H1 (cell line): ENCODE data around the gene TTC28. TPM values are rescaled to one million over a fixed set of nuclear protein-coding genes. Genes with fewer than 3 reads are reported as not detected.
A peak's percentile ranks its signal among the peaks of the same experiment; 100 is the strongest.

Source experiments
- CTCF ChIA-PET: fragments of 300-600 bp; sonication (Branson Sonifier 250); formaldehyde crosslinking; loops from one replicate; lab custom pipeline; 2021; ENCODE audit not compliant: partially characterized antibody; lab: Charles Lee
- POLR2A ChIA-PET: fragments of 300-600 bp; sonication (Branson Sonifier 250); formaldehyde crosslinking; loops from one replicate; lab custom pipeline; 2021; ENCODE audit warnings: inconsistent platforms; ENCODE audit not compliant: partially characterized antibody; lab: Charles Lee
- DNase-seq, 2 experiments: peaks; one replicate each; pipeline versions ENCODE4 v3.0.0 to v3.0.0-alpha.2; 2010 to 2022; ENCODE audit warnings: low spot score in 2 of 2, low read depth in 1 of 2, mixed read lengths in 1 of 2
- FAIRE-seq: peaks from 2 replicates; lab custom pipeline; 2011; peaks lifted over from hg19 to GRCh38; lab: Jason Lieb, UNC
- H2AFZ ChIP-seq: 2 replicates; pipeline ENCODE4 v1.8.1; 2012; ENCODE audit warnings: low read length, inconsistent platforms
- H2AK5ac ChIP-seq: 2 replicates; pipeline ENCODE4 v1.6.1; 2013; ENCODE audit warnings: low read depth, low read length
- H2BK120ac ChIP-seq: replicated peaks from 2 replicates; pipeline ENCODE3; 2013; ENCODE audit warnings: low read depth, low read length, inconsistent platforms
- H2BK12ac ChIP-seq: 2 replicates; pipeline ENCODE4 v1.6.1; 2013; ENCODE audit warnings: low read depth, low read length
- H2BK15ac ChIP-seq: 2 replicates; pipeline ENCODE4 v1.6.1; 2013; ENCODE audit warnings: low read length
- H2BK20ac ChIP-seq: 2 replicates; pipeline ENCODE4 v1.6.1; 2013; ENCODE audit warnings: low read length
- H2BK5ac ChIP-seq: 2 replicates; pipeline ENCODE4 v1.6.1; 2013; ENCODE audit warnings: low read depth, low read length
- H3K14ac ChIP-seq: 2 replicates; pipeline ENCODE4 v1.6.1; 2013; ENCODE audit warnings: inconsistent platforms; ENCODE audit not compliant: insufficient read length
- H3K18ac ChIP-seq: 2 replicates; pipeline ENCODE4 v1.6.1; 2013; ENCODE audit warnings: low read length; ENCODE audit errors: extremely low read depth
- H3K23ac ChIP-seq: 2 replicates; pipeline ENCODE4 v1.6.1; 2013; ENCODE audit warnings: inconsistent platforms; ENCODE audit not compliant: insufficient read length
- H3K23me2 ChIP-seq: 2 replicates; pipeline ENCODE4 v1.6.1; 2013; ENCODE audit warnings: low read depth, low read length
- H3K27ac ChIP-seq: 2 replicates; pipeline ENCODE4 v1.6.1; 2011; ENCODE audit warnings: low read depth, low read length, inconsistent platforms
- H3K27me3 ChIP-seq, 4 experiments: replicated peaks in 1 of 4; 1 replicate in 1 of 4; 2 replicates in 3 of 4; pipeline versions ENCODE4 v1.6.1 to v1.8.1; 2011 to 2013; ENCODE audit warnings: low read length in 3 of 4, mild to moderate bottlenecking in 3 of 4, inconsistent platforms in 2 of 4, mixed read lengths in 2 of 4, moderate library complexity in 1 of 4; ENCODE audit not compliant: control insufficient read depth in 3 of 4, insufficient read depth in 3 of 4; ENCODE audit errors: extremely low read depth in 1 of 4
- H3K36me3 ChIP-seq, 4 experiments: 2 replicates each; pipeline versions ENCODE4 v1.6.1 to v1.8.1; 2011 to 2013; ENCODE audit warnings: mild to moderate bottlenecking in 4 of 4, low read length in 3 of 4, moderate library complexity in 2 of 4, control low read depth in 1 of 4, inconsistent platforms in 1 of 4; ENCODE audit not compliant: insufficient read depth in 4 of 4, control insufficient read depth in 2 of 4
- H3K4ac ChIP-seq: replicated peaks from 2 replicates; pipeline ENCODE3; 2013; ENCODE audit warnings: low read length, low read depth, mixed read lengths, inconsistent platforms; ENCODE audit not compliant: insufficient read length
- H3K4me1 ChIP-seq, 4 experiments: replicated peaks in 1 of 4; 1 replicate in 1 of 4; 2 replicates in 3 of 4; pipeline versions ENCODE4 v1.6.1 to v1.8.1; 2011 to 2013; ENCODE audit warnings: low read length in 3 of 4, inconsistent platforms in 2 of 4, mixed read lengths in 1 of 4; ENCODE audit not compliant: insufficient read depth in 4 of 4, control insufficient read depth in 3 of 4
- H3K4me2 ChIP-seq, 2 experiments: 2 replicates each; pipeline versions ENCODE4 v1.6.1 to v1.8.1; 2011 to 2013; ENCODE audit warnings: low read depth in 2 of 2, low read length in 2 of 2, control low read depth in 1 of 2, inconsistent platforms in 1 of 2, mild to moderate bottlenecking in 1 of 2; ENCODE audit not compliant: insufficient read depth in 1 of 2
- H3K4me3 ChIP-seq, 4 experiments: fragments of 200-600, 300-600 bp in 1 of 4; sonication (generic), shearing (Covaris generic), sonication (Bioruptor Twin) in 1 of 4; 2 replicates each; pipeline versions ENCODE4 v1.5.1 to v1.8.1; 2011 to 2016; ENCODE audit warnings: low read length in 4 of 4, low read depth in 3 of 4, control low read depth in 2 of 4, inconsistent platforms in 2 of 4, mild to moderate bottlenecking in 2 of 4, mixed read lengths in 1 of 4, moderate library complexity in 1 of 4; ENCODE audit not compliant: insufficient read depth in 2 of 4; ENCODE audit errors: extremely low read depth in 1 of 4
- H3K56ac ChIP-seq: replicated peaks from 2 replicates; pipeline ENCODE3; 2013; ENCODE audit warnings: low read depth, mild to moderate bottlenecking, mixed read lengths, low read length, inconsistent platforms; ENCODE audit not compliant: insufficient read length
- H3K79me1 ChIP-seq: 2 replicates; pipeline ENCODE4 v1.6.1; 2013; ENCODE audit warnings: low read depth, low read length, control low read depth
- H3K79me2 ChIP-seq, 2 experiments: 2 replicates each; pipeline versions ENCODE4 v1.6.1 to v1.8.1; 2012 to 2013; ENCODE audit warnings: low read length in 2 of 2, mild to moderate bottlenecking in 2 of 2, inconsistent platforms in 1 of 2; ENCODE audit not compliant: insufficient read depth in 2 of 2, control insufficient read depth in 1 of 2
- H3K9ac ChIP-seq, 4 experiments: replicated peaks in 1 of 4; 1 replicate in 1 of 4; 2 replicates in 3 of 4; pipeline versions ENCODE4 v1.6.1 to v1.8.1; 2011 to 2013; ENCODE audit warnings: low read depth in 3 of 4, low read length in 3 of 4, control low read depth in 2 of 4, mild to moderate bottlenecking in 2 of 4, moderate library complexity in 2 of 4, inconsistent platforms in 1 of 4; ENCODE audit errors: extremely low read depth in 1 of 4
- H3K9me3 ChIP-seq, 2 experiments: 2 replicates each; pipeline versions ENCODE4 v1.6.1 to v1.8.1; 2012 to 2013; ENCODE audit warnings: mild to moderate bottlenecking in 2 of 2, moderate library complexity in 2 of 2, control low read depth in 1 of 2, inconsistent platforms in 1 of 2, low read depth in 1 of 2, low read length in 1 of 2, mixed read lengths in 1 of 2; ENCODE audit not compliant: insufficient read depth in 2 of 2
- H4K20me1 ChIP-seq, 2 experiments: replicated peaks in 1 of 2; 2 replicates each; pipeline versions ENCODE3 to v1.8.1; 2011 to 2013; ENCODE audit warnings: inconsistent platforms in 2 of 2, low read length in 2 of 2, mild to moderate bottlenecking in 1 of 2; ENCODE audit not compliant: insufficient read depth in 2 of 2, control insufficient read depth in 1 of 2
- H4K5ac ChIP-seq: 2 replicates; pipeline ENCODE4 v1.6.1; 2013; ENCODE audit warnings: low read length, low read depth, mixed read lengths, inconsistent platforms; ENCODE audit not compliant: insufficient read length
- H4K8ac ChIP-seq: 2 replicates; pipeline ENCODE4 v1.8.0; 2013; ENCODE audit warnings: mild to moderate bottlenecking, moderate library complexity, low read length, inconsistent platforms; ENCODE audit not compliant: insufficient read depth; ENCODE audit errors: extremely low read depth
- H4K91ac ChIP-seq: replicated peaks from 2 replicates; pipeline ENCODE3; 2013; ENCODE audit warnings: low read length, mixed read lengths, inconsistent platforms; ENCODE audit not compliant: insufficient read length
- EP300 ChIP-seq, 2 experiments: IDR thresholded peaks; 1 replicate in 1 of 2; 2 replicates in 1 of 2; pipeline ENCODE4 v1.6.1; 2011 to 2012; ENCODE audit warnings: low read depth in 2 of 2, low read length in 2 of 2, mild to moderate bottlenecking in 2 of 2, borderline replicate concordance in 1 of 2, inconsistent platforms in 1 of 2, moderate library complexity in 1 of 2
- EZH2 ChIP-seq: fragments of 200-600 bp; sonication (generic); IDR thresholded peaks from 2 replicates; pipeline ENCODE4 v1.7.1; 2012; ENCODE audit warnings: low read depth, mild to moderate bottlenecking, moderate library complexity, low read length, inconsistent platforms; ENCODE audit not compliant: severe bottlenecking
- FOSL1 ChIP-seq: IDR thresholded peaks from 2 replicates; pipeline ENCODE4 v1.6.1; 2011; ENCODE audit warnings: mild to moderate bottlenecking, low read depth, low read length, moderate library complexity; ENCODE audit not compliant: insufficient read depth
- HDAC6 ChIP-seq: IDR thresholded peaks from one replicate; pipeline ENCODE4 v1.7.1; 2012; ENCODE audit warnings: low read depth, mild to moderate bottlenecking, inconsistent platforms, low read length, moderate library complexity
- JUND ChIP-seq: IDR thresholded peaks from 2 replicates; pipeline ENCODE4 v1.6.1; 2011; ENCODE audit warnings: mild to moderate bottlenecking, improper control_type of control experiment, low read length
- KDM1A ChIP-seq: fragments of 200-600, 300-600 bp; sonication (generic); IDR thresholded peaks from 2 replicates; pipeline ENCODE4 v1.7.1; 2016; ENCODE audit warnings: mild to moderate bottlenecking, low read length, borderline replicate concordance
- KDM5A ChIP-seq: fragments of 200-600 bp; IDR thresholded peaks from 2 replicates; pipeline ENCODE4 v1.7.1; 2012; ENCODE audit warnings: mild to moderate bottlenecking, low read length, inconsistent platforms, mixed read lengths
- RAD21 ChIP-seq, 2 experiments: IDR thresholded peaks in 1 of 2; conservative IDR thresholded peaks in 1 of 2; 2 replicates each; pipeline ENCODE4 v1.6.1; 2011; ENCODE audit warnings: low read depth in 2 of 2, low read length in 2 of 2, improper control_type of control experiment in 1 of 2, inconsistent platforms in 1 of 2, mild to moderate bottlenecking in 1 of 2, moderate library complexity in 1 of 2
- RNF2 ChIP-seq: fragments of 200-900, 300-1000 bp; sonication (generic); IDR thresholded peaks from 2 replicates; pipeline ENCODE4 v1.7.1; 2016; ENCODE audit warnings: borderline replicate concordance, low read depth, mild to moderate bottlenecking, antibody characterized with exemption, low read length; ENCODE audit not compliant: poor library complexity, severe bottlenecking; ENCODE audit errors: missing control alignments
- RXRA ChIP-seq: IDR thresholded peaks from 2 replicates; pipeline ENCODE4 v1.6.1; 2011; ENCODE audit warnings: low read depth, mild to moderate bottlenecking, low read length, moderate library complexity; ENCODE audit not compliant: insufficient read depth
- SRF ChIP-seq: IDR thresholded peaks from 2 replicates; pipeline ENCODE4 v1.6.1; 2011; ENCODE audit warnings: mild to moderate bottlenecking, low read depth, low read length, moderate library complexity
- TAF1 ChIP-seq: IDR thresholded peaks from 2 replicates; pipeline ENCODE4 v1.6.1; 2011; ENCODE audit warnings: mild to moderate bottlenecking, low read depth, low read length
- WGBS, 2 experiments: shearing (Covaris generic) in 1 of 2; methylation state at CpG; one replicate each; pipeline versions ENCODE4 v1.1.6 to v1.1.7; 2013 to 2015; ENCODE audit warnings: low lambda C conversion rate in 2 of 2, mixed read lengths in 2 of 2, inconsistent platforms in 1 of 2, low coverage in 1 of 2, missing lambda C conversion rate in 1 of 2; ENCODE audit not compliant: insufficient replicate concordance in 2 of 2, insufficient coverage in 1 of 2, insufficient read length in 1 of 2; ENCODE audit errors: extremely low coverage in 1 of 2, missing lambda C conversion rate in 1 of 2; 5-methylcytosine and 5-hydroxymethylcytosine counted together
- polyA plus RNA-seq, 7 experiments: library from polyadenylated mRNA; depleted of rRNA in 3 of 7; stranded (reverse) in 5 of 7; unstranded in 2 of 7; fragments of >200 nt in 5 of 7; fragments of 200-250 nt in 2 of 7; gene quantifications; 1 replicate in 5 of 7; 2 replicates in 1 of 7; 4 replicates in 1 of 7; pipeline versions ENCODE4 v1.2.1 to v1.2.3, GENCODE V29; 2011 to 2013; ENCODE audit warnings: missing spikeins in 2 of 7, mixed read lengths in 2 of 7
- total RNA-seq: library from RNA; stranded (reverse); fragmentation: NEBNext Ultra II Directional; extraction: Animal tissue kit (Norgen Biotek cat#: 25700); gene quantifications from 2 replicates; pipeline ENCODE4 v1.2.1, GENCODE V29; 2021

TTC28 gene
- total and polyA plus RNA-seq, 2 of the 8 experiments (the other 6 are each of a cell fraction or from before 2014, with no cell fraction given), result 2.6 to 12.6 TPM

- 89% methylated on average over 3 of the region's 3 CpGs; no CpG with 5 or more reads in 1 of the 2 experiments for WGBS, 2 experiments
- no peak overlapping the region for H3K23ac ChIP-seq
Observed at GRCh38 chr22:28299309-28299708, 380.3 kb downstream of the TTC28 start.

More at GRCh38 chr22:28299309-28299708, 380.3 kb downstream of the TTC28 start:
- Histone ChIP-seq H3K27ac (no peak overlapping the region), H3K14ac (no peak overlapping the region), H2BK5ac (no peak overlapping the region), H4K91ac (no peak overlapping the region), H3K27me3 (no peaks in the 10 kb centered on the region), H3K4me1 (no peaks in the 10 kb centered on the region), H3K18ac (no peak overlapping the region), H3K9me3 (no peaks in the 10 kb centered on the region), H3K23me2 (no peaks in the 10 kb centered on the region), H4K20me1 (peaks cover 0 to 1% of the 10 kb centered on the region in 2 experiments), H2BK20ac (no peak overlapping the region), H4K5ac (no peak overlapping the region), H3K79me1 (no peaks in the 10 kb centered on the region), H3K79me2 (no peaks in the 10 kb centered on the region), H3K4ac (no peak overlapping the region), H3K36me3 (no peaks in the 10 kb centered on the region), H2BK15ac (no peak overlapping the region), H2BK120ac (no peak overlapping the region), H3K4me2 (no peak overlapping the region), H4K8ac (no peak overlapping the region), H3K4me3 (no peak overlapping the region), H2BK12ac (no peak overlapping the region), H2AK5ac (no peak overlapping the region), H3K9ac (no peak overlapping the region), H2AFZ (no peak overlapping the region), H3K56ac (no peak overlapping the region)
- FAIRE-seq, result peak; percentile 77
- no peak for DNase-seq
- POLR2A ChIA-PET, result no interaction called here
- no peak for TF ChIP-seq JUND
- no peak for TF ChIP-seq HDAC6
- TF ChIP-seq TAF1, result no peak
- TF ChIP-seq FOSL1, result no peak
- no peak for TF ChIP-seq KDM5A
- TF ChIP-seq RAD21 (IDR thresholded peaks at IDR 0.05 in 1 of 2, conservative IDR thresholded peaks at IDR 0.05 in 1 of 2; ENCODE audit: low read depth in 2 of 2, low read length in 2 of 2), result no peak
- no peak for TF ChIP-seq RXRA
- no peak for TF ChIP-seq RNF2
- no peak for TF ChIP-seq EP300 (IDR thresholded peaks at IDR 0.05; ENCODE audit: borderline replicate concordance in 1 of 2, low read depth in 2 of 2, low read length in 2 of 2)
- TF ChIP-seq EZH2, result no peak
- no peak for TF ChIP-seq SRF
- no peak for TF ChIP-seq KDM1A
- CTCF ChIA-PET, result interaction anchor here (0.7 kb wide), 1 partner anchor 542 kb away, joined by 3 read pairs; no protein-coding TSS in a partner anchor
